Activated CD8-positive, alpha-beta T cell treated with anti-CD3 and anti-CD28 coated beads for 36 hours (primary cell): ENCODE results near the gene OR1B1. TPM values are rescaled to one million over a fixed set of nuclear protein-coding genes. Genes with fewer than 3 reads are reported as not detected.
"Not testable (repeated sequence)": the region's sequence is repeated elsewhere in the genome, so short reads cannot be mapped to it uniquely, and the experiment has no call there.

Source experiments
- ATAC-seq: fragments of 200-7000 bp; cut with Tn5 transposase; one replicate; pipeline ENCODE4 v1.10.0; 2021; ENCODE audit warnings: mild to moderate bottlenecking, moderate library complexity
- CTCF ChIA-PET: fragments of 350-600 bp; sonication (Branson Sonifier 250); formaldehyde crosslinking; loops from one replicate; lab custom pipeline; 2021; ENCODE audit warnings: antibody characterized with exemption; lab: Charles Lee
- POLR2A ChIA-PET: fragments of 350-600 bp; sonication (Branson Sonifier 250); formaldehyde crosslinking; loops from one replicate; lab custom pipeline; 2021; ENCODE audit warnings: antibody characterized with exemption; lab: Charles Lee
- DNase-seq: peaks from one replicate; pipeline ENCODE4 v3.0.0-alpha.2; 2020
- H3K27ac Mint-ChIP-seq: one replicate; pipeline ENCODE4 v1.8.0; 2021; ENCODE audit warnings: mild to moderate bottlenecking, mixed read lengths
- H3K27me3 Mint-ChIP-seq: one replicate; pipeline ENCODE4 v1.8.0; 2021; ENCODE audit warnings: mixed read lengths
- H3K36me3 Mint-ChIP-seq: one replicate; pipeline ENCODE4 v1.8.0; 2021; ENCODE audit warnings: low read depth, mixed read lengths
- H3K4me1 Mint-ChIP-seq: one replicate; pipeline ENCODE4 v1.8.0; 2021; ENCODE audit warnings: low read depth, mixed read lengths
- H3K4me3 Mint-ChIP-seq: one replicate; pipeline ENCODE4 v1.8.0; 2021; ENCODE audit warnings: mild to moderate bottlenecking, moderate library complexity, mixed read lengths
- H3K9me3 Mint-ChIP-seq: one replicate; pipeline ENCODE4 v1.8.0; 2021; ENCODE audit warnings: mixed read lengths
- intact Hi-C: fragments of 100-400 bp; cut with micrococcal nuclease; formaldehyde crosslinking; loops from one replicate; pipeline ENCODE4 v1.10.0; 2022
- total RNA-seq, 2 experiments: library from RNA; stranded (reverse); gene quantifications; one replicate each; pipeline ENCODE4 v1.2.3, GENCODE V29; 2021
- TF ChIP-seq, protein P1 (sequence below): fragments of 200-600 bp; IDR thresholded peaks from one replicate; pipeline ENCODE4 v1.8.0; 2022; ENCODE audit warnings: antibody characterized with exemption, mild to moderate bottlenecking

OR1B1 gene
- total RNA-seq, 2 experiments from 2014 or later = not detected

DNA sequence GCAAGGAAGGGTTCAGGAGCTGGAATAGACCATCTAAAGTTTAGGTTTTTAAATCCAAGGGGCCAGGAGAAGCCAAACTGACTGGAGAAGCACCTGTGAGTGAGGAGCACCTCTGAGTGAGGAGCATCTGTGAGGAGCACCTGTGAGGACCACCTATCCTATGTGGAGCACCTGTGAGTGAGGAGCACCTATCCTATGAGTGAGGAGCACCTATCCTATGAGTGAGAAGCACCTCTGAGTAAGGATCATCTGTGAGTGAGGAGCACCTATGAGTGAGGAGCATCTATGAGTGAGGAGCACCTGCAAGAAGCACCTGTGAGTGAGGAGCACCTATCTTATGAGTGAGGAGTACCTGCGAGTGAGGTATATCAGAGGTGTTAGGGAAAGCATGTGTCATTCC is 50.8 kb downstream of the OR1B1 start:
- intact Hi-C loops = no loop called here

DNA sequence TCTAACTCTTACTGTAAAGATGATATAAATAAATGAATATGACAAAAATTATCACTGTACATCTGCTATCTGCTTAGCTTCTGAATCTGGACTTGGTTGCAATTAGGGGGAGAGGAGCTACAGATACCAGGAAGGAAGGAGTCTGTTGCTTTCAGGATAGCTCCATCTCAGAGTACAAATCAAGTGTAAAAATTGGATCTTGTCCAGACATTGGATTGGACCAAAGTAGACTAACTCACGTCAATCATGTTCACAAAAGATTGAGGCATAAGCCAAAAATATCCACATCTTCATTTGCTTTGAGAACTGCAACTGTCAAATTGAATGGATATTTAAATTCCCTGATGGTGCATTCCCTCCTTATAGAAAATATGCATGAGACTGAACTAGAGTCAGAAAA is 51.7 kb downstream of the OR1B1 start:
- CTCF ChIA-PET = no interaction called here
- TF ChIP-seq, protein P1, sequence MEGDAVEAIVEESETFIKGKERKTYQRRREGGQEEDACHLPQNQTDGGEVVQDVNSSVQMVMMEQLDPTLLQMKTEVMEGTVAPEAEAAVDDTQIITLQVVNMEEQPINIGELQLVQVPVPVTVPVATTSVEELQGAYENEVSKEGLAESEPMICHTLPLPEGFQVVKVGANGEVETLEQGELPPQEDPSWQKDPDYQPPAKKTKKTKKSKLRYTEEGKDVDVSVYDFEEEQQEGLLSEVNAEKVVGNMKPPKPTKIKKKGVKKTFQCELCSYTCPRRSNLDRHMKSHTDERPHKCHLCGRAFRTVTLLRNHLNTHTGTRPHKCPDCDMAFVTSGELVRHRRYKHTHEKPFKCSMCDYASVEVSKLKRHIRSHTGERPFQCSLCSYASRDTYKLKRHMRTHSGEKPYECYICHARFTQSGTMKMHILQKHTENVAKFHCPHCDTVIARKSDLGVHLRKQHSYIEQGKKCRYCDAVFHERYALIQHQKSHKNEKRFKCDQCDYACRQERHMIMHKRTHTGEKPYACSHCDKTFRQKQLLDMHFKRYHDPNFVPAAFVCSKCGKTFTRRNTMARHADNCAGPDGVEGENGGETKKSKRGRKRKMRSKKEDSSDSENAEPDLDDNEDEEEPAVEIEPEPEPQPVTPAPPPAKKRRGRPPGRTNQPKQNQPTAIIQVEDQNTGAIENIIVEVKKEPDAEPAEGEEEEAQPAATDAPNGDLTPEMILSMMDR = no peak
- Mint-ChIP-seq H3K27ac (no peak overlapping the region), H3K36me3 (no peaks in the 10 kb centered on the region), H3K4me3 (no peak overlapping the region), H3K4me1 (no peaks in the 10 kb centered on the region), H3K9me3 (peaks cover 3% of the 10 kb centered on the region), H3K27me3 (peaks cover 3% of the 10 kb centered on the region)
- POLR2A ChIA-PET = interaction anchor here (0.7 kb wide), 1 partner anchor 906 kb away, joined by 3 read pairs; no protein-coding TSS in a partner anchor
- intact Hi-C loops = no loop called here
- ATAC-seq = no peak
- DNase-seq = no peak

More for the DNA sequence above, 50.8 kb downstream of the OR1B1 start:
- Mint-ChIP-seq H3K4me3 (no peak overlapping the region), H3K27ac (no peak overlapping the region), H3K9me3 (peaks cover 2% of the 10 kb centered on the region), H3K36me3 (no peaks in the 10 kb centered on the region), H3K27me3 (peaks cover 3% of the 10 kb centered on the region), H3K4me1 (no peaks in the 10 kb centered on the region)
- TF ChIP-seq, protein P1 = no peak
- DNase-seq (no peak), ATAC-seq (no peak)
- ChIA-PET CTCF (no interaction called here), POLR2A (no interaction called here)

DNA sequence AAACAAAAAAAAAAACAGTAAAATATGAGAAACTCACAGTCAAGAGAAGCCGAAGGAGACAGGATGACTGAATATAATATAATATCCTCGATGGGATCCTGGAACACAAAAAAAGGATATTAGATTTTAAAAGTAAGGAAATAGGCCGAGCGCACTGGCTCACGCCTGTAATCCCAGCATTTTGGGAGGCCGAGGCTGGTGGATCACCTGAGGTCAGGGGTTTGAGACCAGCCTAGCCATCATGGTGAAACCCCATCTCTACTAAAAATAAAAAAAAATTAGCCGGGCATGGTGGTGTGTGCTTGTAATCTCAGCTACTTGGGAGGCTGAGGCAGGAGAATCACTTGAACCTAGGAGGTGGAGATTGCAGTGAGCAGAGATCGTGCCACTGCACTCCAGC is 74.1 kb downstream of the OR1B1 start, which contains the start of gene OR1L8:
OR1L8 (minus strand) TSS at position 101 of the 400 bp plus-strand sequence. CDS start 14,907 bp downstream, outside the sequence.
- POLR2A ChIA-PET, H3K9me3 Mint-ChIP-seq, intact Hi-C loops, ATAC-seq, H3K4me3 Mint-ChIP-seq, CTCF ChIA-PET, H3K27me3 Mint-ChIP-seq, H3K36me3 Mint-ChIP-seq, H3K4me1 Mint-ChIP-seq, H3K27ac Mint-ChIP-seq, DNase-seq: not testable (repeated sequence)

DNA sequence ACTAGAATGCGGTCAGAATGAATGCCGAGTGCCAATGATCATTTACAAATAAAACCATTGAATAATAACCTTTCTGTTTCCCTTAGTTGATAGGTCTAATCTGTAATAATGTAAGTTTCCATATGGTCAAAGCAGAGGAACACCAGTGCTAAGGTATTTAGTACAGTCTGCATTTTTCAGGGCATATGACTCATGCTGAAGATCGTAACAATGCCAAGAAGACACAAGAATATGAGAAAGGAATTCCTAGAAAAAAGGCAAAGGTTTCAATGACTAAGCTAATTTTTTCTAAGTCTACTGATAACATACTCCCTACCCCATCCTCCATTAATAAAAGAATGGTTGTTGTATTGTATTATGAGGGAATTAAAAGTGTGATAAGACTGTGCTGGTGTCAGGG is 77.1 kb downstream of the OR1B1 start:
- H3K4me3 Mint-ChIP-seq = no peak overlapping the region
- ATAC-seq (no peak), DNase-seq (no peak)
- intact Hi-C loops = no loop called here
- ChIA-PET POLR2A (no interaction called here), CTCF (interaction anchor here (0.8 kb wide), 1 partner anchor 82 kb away, joined by 3 read pairs; no protein-coding TSS in a partner anchor)
- H3K27ac Mint-ChIP-seq = no peak overlapping the region
- no peaks in the 10 kb centered on the region for H3K27me3 Mint-ChIP-seq
- no peaks in the 10 kb centered on the region for H3K36me3 Mint-ChIP-seq
- TF ChIP-seq, protein P1 = no peak
- H3K9me3 Mint-ChIP-seq = no peaks in the 10 kb centered on the region
- H3K4me1 Mint-ChIP-seq = no peaks in the 10 kb centered on the region

DNA sequence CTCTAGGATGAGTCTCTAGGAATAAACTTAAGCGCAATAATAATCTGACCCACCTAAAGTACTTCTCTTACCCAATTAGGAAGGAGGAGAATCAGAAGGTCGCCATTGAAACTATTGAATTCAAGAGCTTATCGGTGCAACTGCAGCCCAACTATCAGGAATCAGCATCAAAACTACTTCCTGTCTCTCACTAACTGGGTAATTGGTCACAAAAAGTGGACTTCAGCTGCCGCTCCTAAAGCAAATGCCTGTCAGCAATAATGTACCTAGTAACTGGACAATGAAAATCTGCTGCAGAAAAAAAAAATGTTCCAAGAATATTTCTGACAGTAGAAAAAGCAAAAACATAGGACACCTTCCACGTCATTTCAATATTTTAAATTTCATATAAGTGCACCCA is 77.6 kb downstream of the OR1B1 start:
- ATAC-seq = no peak
- no peak overlapping the region for H3K4me3 Mint-ChIP-seq
- H3K27me3 Mint-ChIP-seq = no peaks in the 10 kb centered on the region
- POLR2A ChIA-PET = no interaction called here
- CTCF ChIA-PET = no interaction called here
- TF ChIP-seq, protein P1 = no peak
- no peak for DNase-seq
- no peaks in the 10 kb centered on the region for H3K4me1 Mint-ChIP-seq
- H3K9me3 Mint-ChIP-seq = no peaks in the 10 kb centered on the region
- no peak overlapping the region for H3K27ac Mint-ChIP-seq
- intact Hi-C loops = no loop called here
- no peaks in the 10 kb centered on the region for H3K36me3 Mint-ChIP-seq

Other genes with a start within 250 kb of the OR1B1 start
- not detected for gene OR1J1, start 179.7 kb downstream of the OR1B1 start, total RNA-seq
- gene OR1J2, start 146.8 kb downstream of the OR1B1 start, total RNA-seq = not detected
- gene OR1J4, start 138.5 kb downstream of the OR1B1 start, total RNA-seq = not detected
- gene OR1N1, start 130.3 kb downstream of the OR1B1 start, total RNA-seq = not detected
- not detected for gene OR1N2, start 104.5 kb downstream of the OR1B1 start, total RNA-seq
- not detected for gene OR1L8, start 74.2 kb downstream of the OR1B1 start, total RNA-seq
- not detected for gene OR1Q1, start 42.9 kb downstream of the OR1B1 start, total RNA-seq
- gene OR1L1, start 4.1 kb upstream of the OR1B1 start, total RNA-seq = not detected
- not detected for gene OR1L3, start 17.5 kb upstream of the OR1B1 start, total RNA-seq
- not detected for gene OR1L4, start 66.4 kb upstream of the OR1B1 start, total RNA-seq
- gene OR1L6, start 84.7 kb upstream of the OR1B1 start, total RNA-seq = not detected
- not detected for gene OR5C1, start 131.3 kb upstream of the OR1B1 start, total RNA-seq
- not detected for gene OR1K1, start 142.5 kb upstream of the OR1B1 start, total RNA-seq
- 10 to 100 TPM; 16.1 to 16.5 TPM for gene PDCL, start 171.0 kb upstream of the OR1B1 start, total RNA-seq
- 10 to 100 TPM; 22.7 to 22.8 TPM for gene RC3H2, start 247.7 kb upstream of the OR1B1 start, total RNA-seq